ENCODE results near the gene SERPINA9.
"Not testable (repeated sequence)": the region's sequence is repeated elsewhere in the genome, so short reads cannot be mapped to it uniquely, and the experiment has no call there.

SERPINA9 gene, protein sequence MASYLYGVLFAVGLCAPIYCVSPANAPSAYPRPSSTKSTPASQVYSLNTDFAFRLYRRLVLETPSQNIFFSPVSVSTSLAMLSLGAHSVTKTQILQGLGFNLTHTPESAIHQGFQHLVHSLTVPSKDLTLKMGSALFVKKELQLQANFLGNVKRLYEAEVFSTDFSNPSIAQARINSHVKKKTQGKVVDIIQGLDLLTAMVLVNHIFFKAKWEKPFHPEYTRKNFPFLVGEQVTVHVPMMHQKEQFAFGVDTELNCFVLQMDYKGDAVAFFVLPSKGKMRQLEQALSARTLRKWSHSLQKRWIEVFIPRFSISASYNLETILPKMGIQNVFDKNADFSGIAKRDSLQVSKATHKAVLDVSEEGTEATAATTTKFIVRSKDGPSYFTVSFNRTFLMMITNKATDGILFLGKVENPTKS

DNA sequence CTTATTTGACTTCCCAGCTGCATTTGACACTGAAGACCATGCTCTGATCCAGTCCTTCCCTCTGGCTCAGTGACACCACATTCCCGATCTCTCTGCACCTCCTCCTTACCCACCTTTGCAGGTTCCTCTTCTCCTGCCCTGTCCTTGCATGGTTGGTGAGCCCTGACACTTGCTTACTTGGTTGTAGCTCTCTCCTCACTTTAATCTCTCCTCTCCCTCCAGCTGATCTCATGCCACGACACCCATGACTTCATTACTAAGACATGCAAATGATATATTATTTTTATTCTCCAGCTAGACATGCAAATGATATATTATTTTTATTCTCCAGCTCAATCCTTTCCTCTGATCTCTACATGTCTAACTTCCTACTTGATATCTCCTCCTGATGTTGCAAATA is at the start of gene SERPINA9:
SERPINA9 (minus strand) TSS at position 175 of the 400 bp plus-strand sequence. CDS start 6,357 bp downstream, outside the sequence.
- DNase-seq (ENCODE audit: insufficient read length, low spot score): no peak

DNA sequence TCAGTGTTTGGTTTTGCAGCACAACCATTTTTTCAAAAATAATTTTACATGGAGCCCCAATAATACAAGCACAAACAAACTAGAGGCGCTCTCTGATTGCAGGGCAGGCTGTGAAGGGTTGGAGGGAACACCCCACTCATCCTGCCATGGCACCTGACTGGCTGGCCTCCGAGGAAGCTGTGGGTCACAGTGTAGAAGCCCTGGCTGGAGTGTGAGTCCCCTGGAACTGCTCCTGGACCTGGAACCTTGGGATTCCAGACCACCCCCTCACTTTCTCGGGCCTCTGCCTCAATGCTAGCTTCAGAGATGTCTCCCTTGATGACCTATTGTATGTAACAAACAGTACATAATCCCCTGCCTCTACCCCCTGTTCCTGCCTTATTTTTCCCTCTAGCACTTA is 48.1 kb upstream of the SERPINA9 start:
- FAIRE-seq (no peak), DNase-seq (ENCODE audit: insufficient read length, low spot score) (no peak)

More for the DNA sequence above, at the start of gene SERPINA9:
- no peak for FAIRE-seq

DNA sequence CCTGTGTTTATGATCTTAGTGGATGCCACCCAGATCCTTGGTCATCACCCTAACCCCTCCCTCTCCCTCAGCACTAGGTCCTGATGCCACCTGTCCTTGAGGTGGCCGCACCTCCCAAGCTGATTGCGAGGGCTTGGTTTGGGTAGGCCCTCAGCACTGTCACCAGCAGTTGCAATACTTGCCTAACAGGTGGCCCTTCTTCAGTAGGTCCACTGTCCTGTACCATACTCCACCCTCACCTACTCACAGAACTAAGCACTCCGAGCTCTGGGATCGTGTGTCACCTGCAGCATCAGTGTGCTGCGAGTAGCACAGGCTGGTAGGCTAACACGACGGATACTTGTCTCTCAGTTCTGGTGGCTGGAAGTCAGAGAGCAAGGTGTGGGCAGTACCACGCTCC is 47.3 kb upstream of the SERPINA9 start:
- FAIRE-seq (no peak), DNase-seq (ENCODE audit: insufficient read length, low spot score) (no peak)

DNA sequence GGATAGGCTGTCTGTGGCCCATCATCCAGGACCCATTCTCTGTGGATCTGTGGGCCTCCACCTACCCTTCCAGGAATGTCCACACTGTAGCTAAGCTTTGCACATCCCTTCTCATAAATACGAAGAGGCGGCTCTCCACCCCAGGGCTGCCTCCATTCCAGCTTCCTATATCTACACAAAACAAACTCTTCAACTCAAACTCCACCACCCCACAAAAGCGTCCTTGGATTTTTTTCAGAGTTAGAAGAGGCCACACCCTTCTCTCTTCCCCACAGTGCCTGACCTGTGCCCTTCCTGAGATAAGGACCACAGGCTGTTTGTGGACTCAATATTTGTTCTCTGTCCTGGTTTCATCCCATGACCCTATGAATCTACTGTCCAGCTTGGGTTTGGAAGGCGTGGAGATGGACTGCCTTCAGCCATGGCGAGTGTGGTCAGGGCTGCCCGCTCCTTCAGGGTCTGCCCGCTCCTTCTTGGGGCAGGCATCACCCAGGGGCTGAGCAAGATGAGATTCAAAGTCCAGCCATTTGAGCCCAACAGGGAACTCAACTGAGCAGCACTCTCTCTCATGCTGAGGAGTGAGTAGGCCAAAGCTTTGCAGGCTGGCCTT is 46.2 kb upstream of the SERPINA9 start:
- DNase-seq (ENCODE audit: insufficient read length, low spot score) (no peak), FAIRE-seq (no peak)

DNA sequence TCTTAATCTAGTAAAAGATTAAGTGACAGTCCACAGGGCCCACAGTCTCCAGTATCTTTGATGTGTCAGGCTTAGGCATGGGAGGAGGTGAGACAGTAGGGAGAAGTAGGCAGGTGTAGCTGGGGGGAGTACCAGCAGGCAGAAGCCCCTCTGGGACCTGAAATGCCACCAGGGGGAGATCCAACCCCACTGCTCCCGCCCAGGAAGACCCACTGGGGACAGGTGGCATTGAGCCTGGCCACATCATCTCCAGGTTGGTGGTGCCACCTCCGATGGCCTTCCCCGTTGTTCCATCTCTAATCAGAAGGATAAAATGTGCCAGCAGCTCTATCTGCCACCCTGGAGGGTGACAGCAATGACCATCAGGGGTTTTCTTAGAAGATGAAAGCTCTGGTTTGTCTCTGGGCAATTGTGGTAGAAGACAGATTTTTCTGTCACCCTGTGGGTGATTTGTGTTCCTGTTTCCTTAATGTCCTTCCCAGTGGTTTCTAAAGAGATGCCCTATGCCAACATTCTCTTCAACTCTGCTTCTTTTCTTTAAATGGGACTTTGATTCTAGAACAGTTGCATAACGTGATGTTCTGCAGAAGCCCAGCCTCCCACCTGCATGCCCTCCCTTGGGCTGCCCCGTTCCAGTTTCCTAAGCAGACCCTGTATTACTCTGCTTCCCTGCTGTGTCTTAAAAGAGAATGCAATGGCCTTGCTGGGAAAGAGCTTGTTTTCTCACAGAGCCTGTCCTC is 45.5 kb upstream of the SERPINA9 start:
- no peak for FAIRE-seq
- no peak for DNase-seq (ENCODE audit: insufficient read length, low spot score)

DNA sequence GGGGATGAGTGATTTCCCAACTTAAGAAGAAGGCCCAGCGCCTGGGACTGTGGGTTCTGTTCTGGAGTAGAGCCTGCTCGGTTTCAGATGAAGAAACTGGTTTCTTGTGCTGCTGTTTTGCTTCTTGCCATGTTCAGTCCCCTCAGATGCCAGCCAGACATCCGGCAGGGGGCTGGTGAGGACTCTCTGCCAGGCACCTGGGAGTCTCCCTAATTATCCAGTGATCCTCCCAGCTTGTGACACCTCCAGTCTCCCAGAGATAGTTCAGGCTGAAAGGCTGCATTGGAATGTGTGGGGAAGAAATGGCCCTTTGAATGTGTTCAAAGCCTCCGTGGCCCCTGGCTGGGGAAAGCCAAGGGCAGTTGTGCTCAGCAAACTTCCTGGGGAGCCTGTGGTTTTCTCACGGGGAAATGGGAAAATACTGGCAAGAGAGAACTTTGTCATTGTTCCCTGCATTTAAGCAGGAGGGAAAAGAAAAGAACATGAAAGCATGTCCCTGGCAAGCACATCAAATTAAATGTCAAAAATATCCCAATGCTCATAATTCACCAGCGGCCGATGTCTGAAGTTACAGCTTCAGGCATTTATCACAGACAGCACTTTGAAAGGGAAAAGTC is 41.8 kb upstream of the SERPINA9 start:
- DNase-seq (ENCODE audit: insufficient read length, low spot score) (no peak), FAIRE-seq (no peak)

DNA sequence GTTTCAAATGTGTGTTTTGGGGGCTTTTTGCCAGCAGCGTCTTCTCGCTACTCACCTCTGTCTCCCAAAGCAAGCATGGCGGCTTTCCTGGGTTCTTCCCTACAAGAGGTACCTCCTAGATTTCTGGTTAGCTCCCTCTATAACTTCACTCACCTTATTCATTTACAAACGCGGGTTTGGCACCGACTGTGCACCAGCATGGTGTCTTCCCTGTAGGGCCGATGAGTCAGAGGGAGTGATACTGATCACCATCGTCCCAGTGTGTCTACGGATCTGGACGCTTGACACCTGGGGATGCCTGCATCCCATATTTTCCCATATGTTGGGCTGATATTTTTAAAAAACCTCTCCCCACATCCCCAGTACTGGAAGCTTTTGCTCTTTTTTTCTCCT is 41.2 kb upstream of the SERPINA9 start:
- no peak for DNase-seq (ENCODE audit: insufficient read length, low spot score)
- no peak for FAIRE-seq

DNA sequence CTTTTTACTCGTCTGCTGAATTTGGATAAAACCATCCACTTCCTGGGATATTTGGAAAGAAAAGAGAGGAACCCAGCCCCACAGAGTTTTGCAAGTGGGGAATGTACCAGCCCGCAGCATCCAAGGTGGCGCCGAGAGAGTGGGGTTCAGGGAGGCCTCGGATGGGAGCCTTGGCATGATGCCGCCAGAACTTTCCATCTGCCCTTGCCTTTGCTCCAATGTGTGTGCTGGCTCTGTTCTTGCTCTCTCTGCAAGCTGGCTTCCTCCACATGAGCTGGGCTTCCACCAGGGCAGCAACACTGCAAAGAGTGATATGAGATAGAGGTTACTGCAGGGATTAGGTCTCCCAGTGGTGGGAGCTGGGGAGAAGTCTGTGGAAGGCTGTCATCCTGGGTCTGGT is 39.9 kb upstream of the SERPINA9 start:
- DNase-seq (ENCODE audit: insufficient read length, low spot score): no peak
- FAIRE-seq: no peak

DNA sequence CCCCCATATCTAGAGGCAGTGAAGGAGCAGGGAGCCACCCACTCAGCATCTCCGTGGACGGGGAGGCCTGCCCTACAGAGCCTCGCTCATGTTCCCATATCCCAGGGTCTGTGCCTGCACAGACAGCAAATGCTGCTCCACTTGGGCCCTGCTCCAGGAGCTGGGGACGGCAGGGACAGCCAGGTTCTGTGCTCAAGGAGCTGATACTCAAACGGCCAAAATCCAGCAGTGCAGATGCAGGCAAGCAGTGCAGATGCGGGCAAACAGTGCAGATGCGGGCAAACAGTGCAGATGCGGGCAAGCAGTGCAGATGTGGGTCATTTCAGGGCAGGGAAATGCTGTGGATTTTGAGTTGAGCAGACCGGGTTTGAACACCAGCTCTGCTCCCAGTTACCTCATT is 39.4 kb upstream of the SERPINA9 start:
- FAIRE-seq (no peak), DNase-seq (ENCODE audit: insufficient read length, low spot score) (no peak)

DNA sequence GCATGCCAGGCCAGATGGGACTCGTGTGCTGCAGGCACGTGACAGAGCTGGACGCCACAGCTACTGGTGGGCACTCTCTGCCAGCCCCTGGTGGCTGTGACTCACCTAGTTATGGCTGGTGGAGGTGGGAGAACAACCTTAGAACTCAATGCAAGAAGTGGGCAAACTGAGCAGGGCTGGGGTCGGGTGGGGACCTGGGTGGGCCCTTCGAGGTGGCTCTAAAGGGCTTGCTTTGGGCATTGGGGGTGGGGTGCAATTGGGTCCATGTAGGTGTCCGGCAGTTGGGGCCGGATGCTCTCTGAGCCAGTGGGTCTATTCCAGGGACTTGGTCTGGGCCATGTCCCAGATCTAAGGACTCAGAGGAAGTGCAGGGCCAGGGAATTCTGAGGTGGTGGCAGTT is 38.4 kb upstream of the SERPINA9 start:
- FAIRE-seq (no peak), DNase-seq (ENCODE audit: insufficient read length, low spot score) (no peak)

DNA sequence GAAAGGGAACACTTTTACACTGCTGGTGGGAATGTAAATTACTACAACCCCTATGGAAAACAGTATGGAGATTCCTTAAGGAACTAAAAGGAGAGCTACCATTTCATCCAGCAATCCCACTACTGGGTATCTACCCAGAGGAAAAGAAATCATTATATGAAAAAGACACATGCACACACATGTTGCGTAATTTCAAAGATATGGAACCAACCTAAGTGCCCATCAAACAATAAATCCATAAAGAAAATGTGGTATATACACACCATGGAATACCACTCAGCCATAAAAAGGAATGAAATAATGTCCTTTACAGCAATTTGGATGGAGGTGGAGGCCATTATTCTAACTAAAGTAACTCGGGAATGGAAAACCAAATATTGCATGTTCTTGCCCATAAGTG is 34.5 kb upstream of the SERPINA9 start:
- not testable (repeated sequence) for FAIRE-seq; DNase-seq (ENCODE audit: insufficient read length, low spot score)

DNA sequence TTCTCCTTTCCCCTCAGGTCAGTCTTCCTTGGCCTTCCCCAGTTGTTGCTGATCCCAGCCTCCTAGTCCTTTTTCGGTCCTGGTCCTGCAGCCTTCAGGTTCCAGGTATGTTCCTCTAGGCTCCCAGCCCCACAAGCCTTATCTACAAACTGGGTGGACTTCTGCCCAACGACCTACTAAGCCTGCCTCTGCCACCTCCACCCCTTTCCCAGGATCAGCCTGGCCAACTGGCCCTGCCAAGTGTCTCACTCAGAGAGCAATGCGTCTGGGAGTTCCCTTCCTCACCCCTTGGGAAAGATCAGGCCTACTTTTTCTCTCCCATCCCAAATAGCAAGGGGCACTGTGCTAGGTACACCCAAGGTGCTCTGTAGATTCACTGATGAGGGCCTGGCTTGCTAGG is 33.4 kb upstream of the SERPINA9 start, which contains the start of gene SERPINA12:
SERPINA12 (minus strand) TSS at position 114 of the 400 bp plus-strand sequence. CDS start 11,072 bp downstream, outside the sequence.
- DNase-seq (ENCODE audit: insufficient read length, low spot score) (no peak), FAIRE-seq (no peak)

DNA sequence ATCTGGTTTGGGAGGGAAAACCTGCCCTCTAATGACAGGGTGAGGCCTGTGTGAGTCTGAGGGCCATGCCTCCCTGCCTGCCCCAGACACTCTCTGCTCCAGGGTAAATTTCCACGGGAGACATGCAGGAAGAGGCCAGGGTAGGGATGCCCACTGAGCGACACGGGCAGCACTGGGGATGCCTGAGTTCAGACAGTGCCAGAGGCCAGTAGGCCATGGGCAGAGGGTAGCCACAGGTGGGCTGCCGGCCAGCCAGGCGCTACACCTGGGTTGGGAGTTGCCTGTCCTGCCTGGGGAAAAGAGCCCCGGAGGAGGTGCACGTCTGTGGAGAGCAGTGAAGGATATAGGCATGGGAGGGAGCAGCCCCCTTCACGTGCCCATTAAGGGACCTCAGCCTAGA is 29.6 kb upstream of the SERPINA9 start:
- FAIRE-seq: no peak
- no peak for DNase-seq (ENCODE audit: insufficient read length, low spot score)

DNA sequence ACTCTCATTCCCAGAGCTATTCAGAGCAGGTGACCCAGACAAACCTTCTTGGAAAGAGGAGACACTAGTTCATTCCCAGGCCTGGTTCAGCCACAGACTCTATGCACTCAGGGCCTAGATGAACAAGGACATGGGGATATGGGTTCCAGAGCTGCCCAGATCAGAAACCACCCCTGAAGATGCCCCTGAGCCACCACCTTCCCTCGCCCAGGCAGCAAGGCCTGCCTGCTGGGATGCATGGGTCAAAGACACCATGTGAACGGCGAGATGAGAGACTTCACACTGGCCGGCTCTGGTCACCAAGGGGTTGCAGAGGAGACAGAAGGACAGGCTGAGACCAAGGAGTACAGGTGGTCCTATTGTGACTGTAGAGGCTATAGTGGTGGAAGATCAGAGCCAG is 29.2 kb upstream of the SERPINA9 start:
- FAIRE-seq: no peak

DNA sequence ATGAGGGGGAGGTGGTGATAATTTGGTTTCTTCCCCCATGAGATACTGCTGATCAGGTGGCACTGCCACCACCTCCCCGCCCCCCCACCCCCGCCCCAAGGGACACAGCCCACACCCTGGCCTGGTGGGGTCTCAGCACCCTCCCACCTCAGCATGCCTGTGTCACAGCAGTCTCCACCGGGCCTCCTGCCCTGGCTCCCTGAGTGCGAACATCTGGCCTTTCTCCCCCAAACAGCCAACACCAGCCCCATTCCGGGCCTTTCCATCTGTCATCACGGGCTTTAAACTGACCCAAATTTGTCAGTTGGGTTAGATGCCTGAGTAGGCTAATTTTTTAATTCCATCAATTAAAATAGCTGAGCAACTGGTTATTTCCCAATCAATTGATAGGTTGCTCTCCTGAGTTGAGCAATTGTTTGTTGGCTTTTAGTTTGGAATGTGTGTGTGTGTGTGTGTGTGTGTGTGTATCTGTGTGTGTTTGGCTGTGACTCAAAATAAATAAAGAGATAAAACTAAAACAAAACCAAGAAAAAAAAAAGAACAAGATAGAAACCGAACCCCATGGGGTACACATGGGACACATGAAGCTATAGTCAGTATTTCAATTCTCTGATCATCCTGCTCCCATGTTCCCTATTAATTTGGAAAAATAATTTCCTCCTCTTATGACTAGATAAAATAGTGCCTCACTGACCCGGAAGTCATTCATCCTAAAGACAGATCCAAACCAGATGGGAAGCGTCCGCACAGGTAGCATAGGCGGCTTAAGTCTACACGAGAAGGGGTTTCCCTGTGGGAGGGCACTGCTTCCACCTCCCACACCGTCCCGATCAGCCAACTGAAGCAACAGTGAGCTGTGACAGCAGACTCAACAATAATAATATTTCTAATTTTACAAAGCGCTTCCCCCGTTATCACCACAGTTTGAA is 25.9 kb upstream of the SERPINA9 start:
- DNase-seq (ENCODE audit: insufficient read length, low spot score) (no peak), FAIRE-seq (no peak)

More for the DNA sequence above, 29.2 kb upstream of the SERPINA9 start:
- no peak for DNase-seq (ENCODE audit: insufficient read length, low spot score)

DNA sequence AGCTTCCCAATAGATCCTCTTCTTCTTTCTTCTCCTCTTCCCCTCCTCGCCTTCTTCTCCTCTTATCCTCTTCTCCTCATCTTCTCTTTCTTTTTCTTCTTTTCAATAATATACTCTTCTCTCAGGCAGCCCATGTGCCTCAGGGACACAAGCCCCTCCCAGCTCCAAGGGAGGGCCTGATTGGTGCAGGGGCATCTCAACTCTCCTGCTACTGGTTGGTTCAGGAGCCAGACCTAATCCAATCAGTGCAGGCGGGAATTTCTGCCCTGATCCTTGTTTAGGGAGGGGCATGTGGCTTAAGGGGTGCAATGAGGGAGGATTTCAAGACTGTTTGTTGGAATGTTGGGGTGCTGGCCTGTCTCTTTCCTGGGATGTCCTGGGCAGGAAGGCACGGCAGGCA is 24.3 kb upstream of the SERPINA9 start:
- DNase-seq (ENCODE audit: insufficient read length, low spot score): no peak
- FAIRE-seq: no peak

DNA sequence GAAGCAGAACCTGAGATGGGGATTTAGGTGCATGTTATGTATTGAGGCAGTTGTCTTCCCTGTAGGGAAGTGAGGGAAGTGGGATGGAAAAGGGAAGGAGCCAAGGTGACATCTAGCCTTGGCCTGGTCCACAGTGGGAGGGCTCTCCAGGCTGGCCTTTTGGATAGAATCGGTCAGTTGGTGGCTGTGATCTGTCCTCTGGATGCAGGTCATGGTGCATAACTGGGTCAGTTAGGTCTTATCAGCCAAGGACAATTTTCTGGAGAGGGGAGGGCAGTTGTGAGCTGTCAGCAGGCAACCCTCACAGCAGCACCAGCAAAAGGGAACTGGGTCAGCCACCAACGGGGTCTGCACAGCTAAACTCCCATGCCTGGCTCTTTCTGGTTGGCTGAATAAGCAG is 23.7 kb upstream of the SERPINA9 start:
- FAIRE-seq (no peak), DNase-seq (ENCODE audit: insufficient read length, low spot score) (no peak)

DNA sequence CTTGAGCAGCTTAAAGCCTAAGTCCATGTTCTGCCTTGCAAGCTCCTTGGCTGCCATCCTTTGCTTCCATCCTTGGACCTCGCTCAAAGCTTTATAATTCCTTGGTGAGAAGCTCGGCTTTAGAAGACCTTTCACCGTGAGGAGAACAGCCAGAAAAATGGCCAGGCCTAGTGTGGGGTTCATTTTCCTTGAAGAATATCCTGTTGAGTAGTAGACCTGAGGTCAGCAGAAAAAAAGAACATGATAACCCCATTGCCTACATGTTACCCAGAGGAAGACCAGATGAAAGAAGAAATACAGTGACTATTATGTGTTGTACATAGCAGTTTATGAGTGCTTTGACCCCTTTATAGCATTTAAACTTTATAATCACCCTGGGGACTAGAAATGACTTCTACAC is 22.2 kb upstream of the SERPINA9 start:
- FAIRE-seq (no peak), DNase-seq (ENCODE audit: insufficient read length, low spot score) (no peak)

DNA sequence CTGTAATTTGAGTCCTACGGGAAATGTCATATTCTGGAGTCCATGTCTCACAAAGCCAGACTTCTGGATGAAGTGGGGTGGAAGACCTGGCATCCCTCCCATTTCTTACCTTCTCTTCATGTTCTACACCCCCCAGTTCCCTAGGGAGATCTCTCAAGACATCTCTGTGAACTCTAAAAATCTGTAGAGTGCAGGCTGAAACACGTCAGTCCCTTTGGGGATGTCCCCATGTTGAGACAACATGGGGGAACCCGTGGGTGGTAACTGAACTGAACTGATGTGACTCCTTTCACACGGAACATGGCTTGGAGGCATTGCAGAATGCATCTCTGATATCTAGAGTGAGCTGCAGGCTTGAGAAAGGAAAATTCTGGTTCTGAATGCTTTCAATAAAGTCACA is 18.1 kb upstream of the SERPINA9 start:
- DNase-seq (ENCODE audit: insufficient read length, low spot score): no peak
- no peak for FAIRE-seq

DNA sequence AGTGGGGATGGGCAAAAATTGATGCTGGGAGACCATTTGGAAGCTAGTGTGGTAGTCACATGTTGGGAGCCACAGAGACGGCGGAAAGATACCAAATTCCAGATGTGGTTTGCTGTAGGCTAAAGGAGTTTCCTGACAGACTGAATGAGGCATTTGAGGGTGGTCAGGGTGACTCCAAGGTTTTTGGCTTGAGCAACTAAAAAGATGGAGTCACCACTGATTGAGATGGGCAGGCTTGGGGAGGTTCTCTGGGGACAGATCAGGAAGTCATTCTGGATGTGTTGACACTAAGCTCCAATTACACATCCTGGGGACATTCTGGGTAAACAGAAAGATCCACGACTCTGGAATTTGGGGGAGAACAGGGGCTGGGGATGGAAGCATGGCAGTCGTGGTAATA is 15.5 kb upstream of the SERPINA9 start:
- FAIRE-seq (no peak), DNase-seq (ENCODE audit: insufficient read length, low spot score) (no peak)
